ENCODE results near the gene FCMR. TPM values are rescaled to one million over a fixed set of nuclear protein-coding genes. Genes with fewer than 3 reads are reported as not detected.

Gene FCMR
- total RNA-seq, 1 donor from 2014 or later: not detected

DNA sequence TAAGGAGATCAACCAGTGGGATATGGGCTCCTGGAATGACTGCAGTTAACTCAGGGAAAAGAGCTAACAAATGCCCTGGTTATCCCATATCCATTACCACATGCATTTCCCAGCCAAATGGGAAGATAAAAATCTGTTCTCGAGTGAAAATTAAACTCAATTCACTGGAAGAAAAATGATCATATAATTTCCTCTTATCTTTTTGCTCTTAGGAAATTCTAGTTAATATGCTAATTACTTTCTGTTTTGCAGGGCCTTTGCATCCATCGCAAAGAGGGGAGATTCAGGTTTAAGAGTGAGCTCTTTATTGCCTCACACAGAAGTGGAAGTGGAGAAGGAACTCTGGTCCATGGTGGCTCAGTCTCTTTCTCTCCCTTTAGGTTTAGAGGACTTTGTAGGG lies 28.4 kb downstream of the FCMR start:
- Mint-ChIP-seq H3K36me3 (ENCODE audit: low read depth) (no peaks in the 10 kb centered on the region), H3K27ac (ENCODE audit: unreplicated experiment) (no peak overlapping the region), H3K9me3 (ENCODE audit: low read depth) (no peaks in the 10 kb centered on the region), H3K4me1 (ENCODE audit: low read depth) (peaks cover 20% of the 10 kb centered on the region), H3K4me3 (ENCODE audit: unreplicated experiment) (no peak overlapping the region), H3K27me3 (ENCODE audit: low read depth) (peaks cover 4% of the 10 kb centered on the region)
- no peak for DNase-seq (ENCODE audit: low spot score)
- TF ChIP-seq, protein P1, sequence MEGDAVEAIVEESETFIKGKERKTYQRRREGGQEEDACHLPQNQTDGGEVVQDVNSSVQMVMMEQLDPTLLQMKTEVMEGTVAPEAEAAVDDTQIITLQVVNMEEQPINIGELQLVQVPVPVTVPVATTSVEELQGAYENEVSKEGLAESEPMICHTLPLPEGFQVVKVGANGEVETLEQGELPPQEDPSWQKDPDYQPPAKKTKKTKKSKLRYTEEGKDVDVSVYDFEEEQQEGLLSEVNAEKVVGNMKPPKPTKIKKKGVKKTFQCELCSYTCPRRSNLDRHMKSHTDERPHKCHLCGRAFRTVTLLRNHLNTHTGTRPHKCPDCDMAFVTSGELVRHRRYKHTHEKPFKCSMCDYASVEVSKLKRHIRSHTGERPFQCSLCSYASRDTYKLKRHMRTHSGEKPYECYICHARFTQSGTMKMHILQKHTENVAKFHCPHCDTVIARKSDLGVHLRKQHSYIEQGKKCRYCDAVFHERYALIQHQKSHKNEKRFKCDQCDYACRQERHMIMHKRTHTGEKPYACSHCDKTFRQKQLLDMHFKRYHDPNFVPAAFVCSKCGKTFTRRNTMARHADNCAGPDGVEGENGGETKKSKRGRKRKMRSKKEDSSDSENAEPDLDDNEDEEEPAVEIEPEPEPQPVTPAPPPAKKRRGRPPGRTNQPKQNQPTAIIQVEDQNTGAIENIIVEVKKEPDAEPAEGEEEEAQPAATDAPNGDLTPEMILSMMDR (IDR thresholded peaks at IDR 0.05): no peak

DNA sequence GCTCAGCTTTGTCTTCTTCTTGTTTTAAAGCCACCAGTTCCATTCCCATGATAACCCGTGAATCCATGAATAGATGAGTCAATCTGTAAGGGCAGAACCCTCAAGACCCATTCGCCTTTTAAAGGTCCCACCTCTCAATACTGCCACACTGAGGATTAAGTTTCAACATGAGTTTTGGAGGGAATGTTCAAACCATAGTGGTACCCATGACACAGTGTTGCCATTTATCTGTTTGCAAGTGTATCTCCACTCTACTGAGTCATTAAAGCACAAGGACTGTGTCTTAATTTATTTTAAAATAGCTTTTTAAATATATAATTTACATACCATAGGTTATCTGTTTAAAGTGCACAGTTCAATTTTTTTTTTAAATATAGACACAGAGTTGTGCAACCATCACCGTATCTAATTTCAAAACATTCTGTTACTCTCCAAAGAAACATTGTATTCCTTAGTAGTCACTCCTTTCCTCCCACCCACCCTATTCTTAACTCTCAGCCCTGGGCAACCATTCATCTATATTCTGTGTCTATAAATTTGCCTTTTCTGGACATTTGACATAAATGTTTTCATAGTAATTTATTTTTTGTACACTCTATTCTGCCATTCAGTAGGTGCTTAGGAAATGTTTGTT lies 29.3 kb downstream of the FCMR start:
- peaks cover 7% of the 10 kb centered on the region for H3K27me3 Mint-ChIP-seq (ENCODE audit: low read depth)
- H3K36me3 Mint-ChIP-seq (ENCODE audit: low read depth): no peaks in the 10 kb centered on the region
- TF ChIP-seq, protein P1 (IDR thresholded peaks at IDR 0.05): no peak
- peaks cover 15% of the 10 kb centered on the region for H3K4me1 Mint-ChIP-seq (ENCODE audit: low read depth)
- no peak overlapping the region for H3K27ac Mint-ChIP-seq (ENCODE audit: unreplicated experiment)
- no peak overlapping the region for H3K4me3 Mint-ChIP-seq (ENCODE audit: unreplicated experiment)
- DNase-seq (ENCODE audit: low spot score): no peak
- H3K9me3 Mint-ChIP-seq (ENCODE audit: low read depth): no peaks in the 10 kb centered on the region

DNA sequence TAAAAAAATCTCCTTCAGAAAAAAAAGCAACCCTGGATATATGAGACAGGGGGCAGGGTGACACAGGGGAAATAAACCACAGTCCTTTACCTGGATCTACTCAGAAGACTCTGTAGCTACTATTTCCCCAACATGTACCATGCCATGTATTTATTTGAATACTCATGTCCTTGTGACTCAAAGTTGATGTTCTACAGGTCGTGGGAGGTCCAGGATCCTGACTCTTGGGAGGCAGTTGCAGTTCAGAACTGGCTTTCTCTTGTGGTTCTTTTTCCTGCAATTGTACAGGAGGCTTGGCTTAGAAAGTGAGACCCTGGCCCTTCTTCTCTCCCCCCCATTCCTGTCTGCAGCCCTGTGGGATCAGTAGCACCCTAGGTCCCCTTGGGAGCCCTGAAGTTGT lies 30.3 kb downstream of the FCMR start:
- H3K4me3 Mint-ChIP-seq (ENCODE audit: unreplicated experiment): no peak overlapping the region

DNA sequence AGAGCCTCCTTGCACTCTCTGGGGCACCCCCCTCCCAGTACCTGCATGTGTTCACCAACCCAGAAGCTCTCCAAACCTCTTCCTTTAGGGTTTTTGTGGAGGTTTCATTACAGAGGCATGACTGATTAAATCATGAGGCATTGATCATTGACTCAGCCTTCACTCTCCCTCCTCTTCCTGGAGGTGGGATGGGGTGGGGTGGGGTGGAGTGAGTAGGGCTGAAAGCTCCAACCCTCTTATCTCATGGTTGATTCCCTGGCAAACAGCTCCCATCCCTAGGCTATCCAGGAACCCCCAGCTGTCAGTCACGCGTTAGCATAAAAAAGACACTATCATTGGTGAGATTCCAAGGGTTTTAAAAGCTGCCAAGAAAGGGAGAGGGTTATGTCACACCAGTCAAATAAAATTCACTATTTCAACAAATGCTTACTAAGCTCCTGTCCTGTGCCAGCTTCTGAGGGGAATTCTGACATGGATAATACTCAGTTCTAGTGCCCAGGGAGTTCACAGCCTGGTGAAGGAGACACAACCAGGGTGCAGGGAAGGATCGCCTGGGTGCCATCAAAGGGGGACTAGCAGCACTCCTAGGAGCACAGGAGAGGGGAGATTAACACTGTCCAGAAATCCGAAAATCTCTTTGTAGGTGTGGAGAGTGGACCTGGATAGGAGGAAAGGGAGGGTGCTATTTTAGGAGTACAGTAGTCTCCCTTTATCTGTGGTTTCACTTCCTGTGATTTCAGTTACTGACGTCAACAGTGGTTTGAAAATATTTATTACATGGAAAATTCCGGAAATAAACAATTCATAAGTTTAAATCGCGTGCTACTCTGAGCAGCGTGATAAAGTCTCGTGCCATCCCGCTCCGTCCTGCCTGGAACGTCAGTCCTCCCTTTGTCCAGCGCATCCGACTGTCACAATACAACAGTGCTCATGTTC lies 31.3 kb downstream of the FCMR start:
- H3K27me3 Mint-ChIP-seq (ENCODE audit: low read depth): peaks cover 17% of the 10 kb centered on the region
- no peak overlapping the region for H3K27ac Mint-ChIP-seq (ENCODE audit: unreplicated experiment)
- H3K4me1 Mint-ChIP-seq (ENCODE audit: low read depth): peaks cover 7% of the 10 kb centered on the region
- TF ChIP-seq, protein P1 (IDR thresholded peaks at IDR 0.05): no peak
- H3K36me3 Mint-ChIP-seq (ENCODE audit: low read depth): no peaks in the 10 kb centered on the region
- no peak for DNase-seq (ENCODE audit: low spot score)
- H3K4me3 Mint-ChIP-seq (ENCODE audit: unreplicated experiment): no peak overlapping the region
- H3K9me3 Mint-ChIP-seq (ENCODE audit: low read depth): no peaks in the 10 kb centered on the region

More for the DNA sequence above, 30.3 kb downstream of the FCMR start:
- Mint-ChIP-seq H3K27ac (ENCODE audit: unreplicated experiment) (no peak overlapping the region), H3K36me3 (ENCODE audit: low read depth) (no peaks in the 10 kb centered on the region), H3K4me1 (ENCODE audit: low read depth) (peaks cover 15% of the 10 kb centered on the region), H3K9me3 (ENCODE audit: low read depth) (no peaks in the 10 kb centered on the region), H3K27me3 (ENCODE audit: low read depth) (peaks cover 13% of the 10 kb centered on the region)
- DNase-seq (ENCODE audit: low spot score): no peak
- TF ChIP-seq, protein P1 (IDR thresholded peaks at IDR 0.05): no peak

DNA sequence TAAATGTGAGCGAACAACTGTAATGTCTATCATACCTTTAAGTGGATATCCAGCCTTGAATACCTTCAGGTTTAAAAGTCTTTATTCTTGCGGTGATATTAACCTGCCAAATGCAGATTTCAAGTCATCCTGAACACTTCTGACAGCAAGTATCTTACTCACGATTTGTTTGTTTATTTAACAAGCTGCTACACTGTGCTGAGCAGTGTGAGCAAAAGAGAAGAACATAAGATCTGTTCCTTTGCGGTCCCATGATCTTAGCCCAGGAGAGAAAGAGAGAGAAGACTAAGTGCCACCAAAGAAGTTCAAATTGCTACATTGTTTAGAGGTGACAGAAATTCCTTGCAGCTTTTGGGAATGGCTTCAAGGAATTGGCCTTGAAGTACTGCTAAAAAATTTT lies 34.0 kb downstream of the FCMR start:
- H3K9me3 Mint-ChIP-seq (ENCODE audit: low read depth): peaks cover 1% of the 10 kb centered on the region
- DNase-seq (ENCODE audit: low spot score): no peak
- peaks cover 24% of the 10 kb centered on the region for H3K27me3 Mint-ChIP-seq (ENCODE audit: low read depth)
- H3K4me1 Mint-ChIP-seq (ENCODE audit: low read depth): peaks cover 5% of the 10 kb centered on the region
- H3K4me3 Mint-ChIP-seq (ENCODE audit: unreplicated experiment): no peak overlapping the region
- no peaks in the 10 kb centered on the region for H3K36me3 Mint-ChIP-seq (ENCODE audit: low read depth)
- TF ChIP-seq, protein P1 (IDR thresholded peaks at IDR 0.05): no peak
- no peak overlapping the region for H3K27ac Mint-ChIP-seq (ENCODE audit: unreplicated experiment)
